GM12878 (cell line): Measurements from ENCODE around the gene GNGT2. TPM values are rescaled to one million over a fixed set of nuclear protein-coding genes. Genes with fewer than 3 reads are reported as not detected.

Source experiments
- ATAC-seq: fragments of 200-7000 bp; cut with Tn5 transposase; 3 replicates; pipeline ENCODE4 v1.9.1; 2020; ENCODE audit warnings: mild to moderate bottlenecking, moderate library complexity
- BruUV-seq: library from RNA; stranded (reverse); fragments of 400-500 nt; replicated peaks from 2 replicates; lab custom pipeline; 2021; lab: Mats Ljungman, UMichigan
- CTCF ChIA-PET: fragments of 300-600 bp; sonication (Branson Sonifier 250); formaldehyde crosslinking; extraction: SDS; loops from one replicate; lab custom pipeline; 2021; ENCODE audit warnings: inconsistent platforms; lab: Yijun Ruan, JAX
- POLR2A ChIA-PET: fragments of 350-600 bp; formaldehyde crosslinking; extraction: SDS; loops from one replicate; lab custom pipeline; 2021; ENCODE audit warnings: inconsistent platforms; lab: Charles Lee
- RAD21 ChIA-PET: fragments of 300-600 bp; sonication (Branson Sonifier 250); formaldehyde crosslinking; loops from one replicate; lab custom pipeline; 2023; ENCODE audit warnings: antibody characterized with exemption; ENCODE audit not compliant: unreplicated experiment; lab: Charles Lee
- SMC1A ChIA-PET: fragments of 300-600 bp; sonication (Branson Sonifier 250); formaldehyde crosslinking; loops from one replicate; lab custom pipeline; 2023; ENCODE audit not compliant: unreplicated experiment, uncharacterized antibody; lab: Charles Lee
- DNase-seq: peaks from one replicate; pipeline ENCODE4 v3.0.0-alpha.2; 2011; ENCODE audit warnings: low read depth, low spot score
- FAIRE-seq: peaks from 3 replicates; lab custom pipeline; 2011; peaks lifted over from hg19 to GRCh38; lab: Jason Lieb, UNC
- H2AFZ ChIP-seq: 2 replicates; pipeline ENCODE4 v1.6.0; 2011; ENCODE audit warnings: low read depth, low read length, control low read depth; ENCODE audit not compliant: control insufficient read depth
- H3K27ac ChIP-seq: 2 replicates; pipeline ENCODE4 v1.5.1; 2011; ENCODE audit warnings: control low read depth; ENCODE audit not compliant: control insufficient read depth, insufficient read depth
- H3K27me3 ChIP-seq, 2 experiments: replicated peaks in 1 of 2; 2 replicates each; pipeline versions ENCODE4 v1.6.0 to v1.6.1; 2011; ENCODE audit warnings: low read length in 1 of 2; ENCODE audit not compliant: control insufficient read depth in 2 of 2, insufficient read depth in 2 of 2
- H3K36me3 ChIP-seq, 2 experiments: 2 replicates each; pipeline ENCODE4 v1.5.1; 2011; ENCODE audit warnings: low read length in 1 of 2; ENCODE audit not compliant: control insufficient read depth in 2 of 2, insufficient read depth in 2 of 2
- H3K4me1 ChIP-seq: 2 replicates; pipeline ENCODE4 v1.6.1; 2011; ENCODE audit warnings: mild to moderate bottlenecking, low read length, moderate library complexity, mixed read lengths; ENCODE audit not compliant: control insufficient read depth, insufficient read depth
- H3K4me2 ChIP-seq: 2 replicates; pipeline ENCODE4 v1.6.0; 2011; ENCODE audit warnings: control low read depth; ENCODE audit not compliant: control insufficient read depth, insufficient read depth
- H3K4me3 ChIP-seq: fragments of 200-600 bp; sonication (generic); 2 replicates; pipeline ENCODE4 v1.5.1; 2016
- H3K79me2 ChIP-seq: 2 replicates; pipeline ENCODE4 v1.6.0; 2011; ENCODE audit warnings: low read length; ENCODE audit not compliant: control insufficient read depth, insufficient read depth
- H3K9ac ChIP-seq: 2 replicates; pipeline ENCODE4 v1.8.0; 2011; ENCODE audit warnings: low read length, control low read depth, mixed read lengths; ENCODE audit not compliant: control insufficient read depth, insufficient read depth
- H3K9me3 ChIP-seq: replicated peaks from 3 replicates; pipeline ENCODE4 v1.5.1; 2011; ENCODE audit warnings: mild to moderate bottlenecking, low read length; ENCODE audit not compliant: control insufficient read depth, insufficient read depth
- H4K20me1 ChIP-seq: 2 replicates; pipeline ENCODE4 v1.6.0; 2011; ENCODE audit not compliant: control insufficient read depth, insufficient read depth
- BCL3 ChIP-seq: IDR thresholded peaks from 2 replicates; pipeline ENCODE4 v1.6.1; 2011; ENCODE audit warnings: borderline replicate concordance, low read depth, mild to moderate bottlenecking, moderate library complexity, low read length; ENCODE audit not compliant: insufficient read depth, poor library complexity, severe bottlenecking
- EGR1 ChIP-seq, 2 experiments: IDR thresholded peaks; 1 replicate in 1 of 2; 2 replicates in 1 of 2; pipeline ENCODE4 v1.6.1; 2011 to 2012; ENCODE audit warnings: low read depth in 2 of 2, low read length in 2 of 2, borderline replicate concordance in 1 of 2, mild to moderate bottlenecking in 1 of 2, moderate library complexity in 1 of 2
- MEF2A ChIP-seq: IDR thresholded peaks from 2 replicates; pipeline ENCODE4 v1.6.1; 2011; ENCODE audit warnings: low read depth, mild to moderate bottlenecking, low read length, moderate library complexity; ENCODE audit not compliant: insufficient read depth
- MLLT1 ChIP-seq: fragments of 450-650 bp; IDR thresholded peaks from 2 replicates; pipeline ENCODE4 v1.6.1; 2016; ENCODE audit warnings: mild to moderate bottlenecking
- MTA3 ChIP-seq: IDR thresholded peaks from 2 replicates; pipeline ENCODE4 v1.6.1; 2012; ENCODE audit warnings: low read length, inconsistent platforms, borderline replicate concordance
- NBN ChIP-seq: fragments of 450-650 bp; IDR thresholded peaks from 2 replicates; pipeline ENCODE4 v1.6.1; 2016
- POLR2A ChIP-seq: IDR thresholded peaks from 2 replicates; pipeline ENCODE4 v1.6.1; 2011; ENCODE audit warnings: low read depth, mild to moderate bottlenecking, low read length
- RAD51 ChIP-seq: fragments of 450-650 bp; IDR thresholded peaks from 2 replicates; pipeline ENCODE4 v1.6.1; 2016; ENCODE audit warnings: moderate library complexity, mild to moderate bottlenecking, inconsistent platforms
- RB1 ChIP-seq: fragments of 450-650 bp; formaldehyde crosslinking; IDR thresholded peaks from 2 replicates; pipeline ENCODE4 v1.6.1; 2017; ENCODE audit warnings: mild to moderate bottlenecking, borderline replicate concordance
- SUPT20H ChIP-seq: IDR thresholded peaks from 2 replicates; pipeline ENCODE4 v1.6.1; 2011; ENCODE audit warnings: low read depth, mild to moderate bottlenecking, low read length, moderate library complexity, borderline replicate concordance; ENCODE audit not compliant: control insufficient read depth
- WGBS: methylation state at CpG from one replicate; pipeline ENCODE4 v1.1.6; 2016; ENCODE audit warnings: low lambda C conversion rate; ENCODE audit not compliant: insufficient replicate concordance, insufficient coverage; ENCODE audit errors: missing lambda C conversion rate; 5-methylcytosine and 5-hydroxymethylcytosine counted together
- in situ Hi-C: fragments of 300-500 bp; cut with MboI; formaldehyde crosslinking; loops from 9 replicates; pipeline ENCODE4 v1.14.3; 2018; ENCODE audit warnings: mixed read lengths
- intact Hi-C: fragments of 100-400 bp; cut with micrococcal nuclease; formaldehyde crosslinking; loops from one replicate; pipeline ENCODE4 v1.14.2; 2022; ENCODE audit not compliant: unreplicated experiment
- polyA plus RNA-seq, 11 experiments: library from polyadenylated mRNA; depleted of rRNA in 4 of 11; unstranded in 6 of 11; stranded (reverse) in 5 of 11; fragments of >200 nt; fragmentation: Nextera tagmentation in 4 of 11; fragmentation: Illumina TruSeq in 1 of 11; extraction: Ambion mirVana in 4 of 11; extraction: Trizol in 1 of 11; gene quantifications; 1 replicate in 1 of 11; 2 replicates in 10 of 11; pipeline versions ENCODE4 v1.2.1 to v1.2.3, GENCODE V29; 2011 to 2016; ENCODE audit warnings: inconsistent platforms in 2 of 11, missing spikeins in 2 of 11, low read depth in 1 of 11
- total RNA-seq, 4 experiments: library from RNA; depleted of rRNA in 3 of 4; stranded (reverse); fragments of >200 nt in 3 of 4; fragmentation: Illumina TruSeq in 1 of 4; extraction: Trizol in 1 of 4; gene quantifications; 2 replicates each; pipeline versions ENCODE4 v1.2.1 to v1.2.3, GENCODE V29; 2013 to 2021
- TF ChIP-seq, protein P1 (sequence below): fragments of 450-650 bp; conservative IDR thresholded peaks from 2 replicates; pipeline ENCODE4 v1.6.1; 2017; ENCODE audit warnings: mild to moderate bottlenecking, moderate library complexity
- TF ChIP-seq, protein P2 (sequence below): IDR thresholded peaks from 2 replicates; pipeline ENCODE4 v1.6.1; 2012; ENCODE audit warnings: low read depth, low read length, improper control_type of control experiment

Gene GNGT2
- total and polyA plus RNA-seq, 10 of the 15 experiments (the other 5 are each of a cell fraction or from before 2014, with no cell fraction given) = 15.3 to 60.4 (median 32.0) TPM

- Histone ChIP-seq H3K27ac (no peak overlapping the region), H3K27me3 (no peaks in the 10 kb centered on the region), H2AFZ (no peak overlapping the region; the same call in 1 of the 2 replicates), H3K79me2 (no peaks in the 10 kb centered on the region), H4K20me1 (no peaks in the 10 kb centered on the region)
- DNase-seq (no peak), ATAC-seq (peak; percentile 9)
- 25% methylated on average over 24 of the region's 36 CpGs for WGBS
- POLR2A ChIA-PET = interaction anchor here (1.0 kb wide), 1 partner anchor 38 kb away, joined by 3 read pairs; no protein-coding TSS in a partner anchor
- TF ChIP-seq SUPT20H = no peak
- TF ChIP-seq MEF2A = no peak
- TF ChIP-seq, protein P1, sequence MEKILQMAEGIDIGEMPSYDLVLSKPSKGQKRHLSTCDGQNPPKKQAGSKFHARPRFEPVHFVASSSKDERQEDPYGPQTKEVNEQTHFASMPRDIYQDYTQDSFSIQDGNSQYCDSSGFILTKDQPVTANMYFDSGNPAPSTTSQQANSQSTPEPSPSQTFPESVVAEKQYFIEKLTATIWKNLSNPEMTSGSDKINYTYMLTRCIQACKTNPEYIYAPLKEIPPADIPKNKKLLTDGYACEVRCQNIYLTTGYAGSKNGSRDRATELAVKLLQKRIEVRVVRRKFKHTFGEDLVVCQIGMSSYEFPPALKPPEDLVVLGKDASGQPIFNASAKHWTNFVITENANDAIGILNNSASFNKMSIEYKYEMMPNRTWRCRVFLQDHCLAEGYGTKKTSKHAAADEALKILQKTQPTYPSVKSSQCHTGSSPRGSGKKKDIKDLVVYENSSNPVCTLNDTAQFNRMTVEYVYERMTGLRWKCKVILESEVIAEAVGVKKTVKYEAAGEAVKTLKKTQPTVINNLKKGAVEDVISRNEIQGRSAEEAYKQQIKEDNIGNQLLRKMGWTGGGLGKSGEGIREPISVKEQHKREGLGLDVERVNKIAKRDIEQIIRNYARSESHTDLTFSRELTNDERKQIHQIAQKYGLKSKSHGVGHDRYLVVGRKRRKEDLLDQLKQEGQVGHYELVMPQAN = no peak
- peak; percentile 48 for TF ChIP-seq POLR2A
- no peak for TF ChIP-seq RAD51
- TF ChIP-seq BCL3 = peak; percentile 22
- no peak for TF ChIP-seq MTA3
- TF ChIP-seq RB1 = no peak
- no peak for TF ChIP-seq MLLT1
- TF ChIP-seq EGR1 (IDR thresholded peaks at IDR 0.05; ENCODE audit: borderline replicate concordance in 1 of 2, low read depth in 2 of 2, low read length in 2 of 2) = peak in 1 of 2 experiments; percentile 14; a peak in 1 of 3 replicates
- TF ChIP-seq, protein P2, sequence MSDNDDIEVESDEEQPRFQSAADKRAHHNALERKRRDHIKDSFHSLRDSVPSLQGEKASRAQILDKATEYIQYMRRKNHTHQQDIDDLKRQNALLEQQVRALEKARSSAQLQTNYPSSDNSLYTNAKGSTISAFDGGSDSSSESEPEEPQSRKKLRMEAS = no peak
- no peak for TF ChIP-seq NBN
- TF ChIP-seq, all 136 proteins: peak for 3
- peak overlapping the region; percentile 97 for H3K4me2 ChIP-seq
- BruUV-seq = no TSS peak
- no peaks in the 10 kb centered on the region for H3K36me3 ChIP-seq
- ChIA-PET CTCF (interaction anchor here (1.4 to 8.2 kb wide), 5 partner anchors 9 to 61 kb away, joined by 5 to 178 read pairs (median 61); no protein-coding TSS in a partner anchor), SMC1A (interaction anchor here (0.9 to 7.3 kb wide), 2 partner anchors 15 to 49 kb away, joined by 3 to 118 read pairs; no protein-coding TSS in a partner anchor), RAD21 (interaction anchor here (1.8 kb wide), 1 partner anchor 36 kb away, joined by 7 read pairs; no protein-coding TSS in a partner anchor)
- no peak for FAIRE-seq
- H3K9ac ChIP-seq = peak overlapping the region; percentile 20; the same call in 1 of the 2 replicates
- H3K4me3 ChIP-seq = peak overlapping the region; percentile 49
- no peaks in the 10 kb centered on the region; the same call in 1 of the 2 replicates for H3K4me1 ChIP-seq
- intact Hi-C loops (loop anchor here (5.0 to 10.0 kb wide), 2 partner anchors 165 to 198 kb away; no protein-coding TSS in a partner anchor), in situ Hi-C loops (loop anchor here (10.0 kb wide), 1 partner anchor 55 kb away; no protein-coding TSS in a partner anchor)
- H3K9me3 ChIP-seq = no peaks in the 10 kb centered on the region
These were observed 19.6 kb upstream of the GNGT2 start for GRCh38 chr17:49229805-49230600.
